GM23338 (cell line): Measurements from ENCODE around the gene FAM181B. TPM values are rescaled to one million over a fixed set of nuclear protein-coding genes. Genes with fewer than 3 reads are reported as not detected.
A peak's percentile ranks its signal among the peaks of the same experiment; 100 is the strongest.

Source experiments
- ATAC-seq: fragments of 200-7000 bp; cut with Tn5 transposase; 3 replicates; pipeline ENCODE4 v1.9.1; 2020
- DNase-seq: peaks from one replicate; pipeline ENCODE4 v3.0.0-alpha.2; 2015; ENCODE audit warnings: low spot score
- H2AFZ ChIP-seq: fragments of 200-600 bp; sonication (generic); 2 replicates; pipeline ENCODE4 v1.8.0; 2016; ENCODE audit warnings: antibody characterized with exemption, mild to moderate bottlenecking, moderate library complexity
- H3F3A ChIP-seq: fragments of 200-600 bp; sonication (generic); replicated peaks from 2 replicates; pipeline ENCODE4 v1.8.0; 2017; ENCODE audit warnings: antibody characterized with exemption, mixed run types, low read depth
- H3K27ac ChIP-seq: fragments of 200-600 bp; sonication (generic); 2 replicates; pipeline ENCODE4 v1.6.1; 2016; ENCODE audit warnings: low read depth
- H3K27me3 ChIP-seq: fragments of 200-600 bp; sonication (generic); 2 replicates; pipeline ENCODE4 v1.8.0; 2016; ENCODE audit warnings: mild to moderate bottlenecking, mixed run types, moderate library complexity; ENCODE audit not compliant: insufficient read depth
- H3K36me3 ChIP-seq: fragments of 200-600 bp; sonication (generic); 2 replicates; pipeline ENCODE4 v1.8.0; 2016; ENCODE audit warnings: mild to moderate bottlenecking; ENCODE audit not compliant: insufficient read depth
- H3K4me1 ChIP-seq: fragments of 200-600 bp; sonication (generic); 2 replicates; pipeline ENCODE4 v1.8.0; 2016; ENCODE audit warnings: mild to moderate bottlenecking, moderate library complexity; ENCODE audit not compliant: insufficient read depth
- H3K4me2 ChIP-seq: fragments of 200-600 bp; sonication (generic); 2 replicates; pipeline ENCODE4 v1.7.1; 2017; ENCODE audit warnings: mixed run types
- H3K4me3 ChIP-seq: fragments of 200-600 bp; sonication (generic); 2 replicates; pipeline ENCODE4 v1.6.1; 2016; ENCODE audit warnings: mixed run types
- H3K79me2 ChIP-seq: fragments of 200-600 bp; sonication (generic); replicated peaks from 2 replicates; pipeline ENCODE4 v1.8.0; 2017; ENCODE audit warnings: mild to moderate bottlenecking; ENCODE audit not compliant: insufficient read depth
- H3K9me2 ChIP-seq: fragments of 200-600 bp; sonication (generic); 2 replicates; pipeline ENCODE4 v1.8.0; 2017; ENCODE audit not compliant: insufficient read depth
- H4K20me1 ChIP-seq: fragments of 200-600 bp; sonication (generic); replicated peaks from 2 replicates; pipeline ENCODE4 v1.8.0; 2017; ENCODE audit warnings: mild to moderate bottlenecking; ENCODE audit not compliant: insufficient read depth
- H3K27ac Mint-ChIP-seq: 2 replicates; pipeline ENCODE4 v1.8.0; 2020; ENCODE audit warnings: inconsistent platforms, mild to moderate bottlenecking, moderate library complexity, mixed read lengths
- H3K27me3 Mint-ChIP-seq: 3 replicates; pipeline ENCODE4 v1.8.0; 2022; ENCODE audit warnings: low read depth, mild to moderate bottlenecking, moderate library complexity, mixed read lengths, inconsistent platforms; ENCODE audit not compliant: insufficient read depth, poor library complexity
- H3K36me3 Mint-ChIP-seq: 3 replicates; pipeline ENCODE4 v1.8.0; 2021; ENCODE audit warnings: low read depth, mild to moderate bottlenecking, inconsistent platforms, moderate library complexity, mixed read lengths
- H3K4me1 Mint-ChIP-seq: 3 replicates; pipeline ENCODE4 v1.8.0; 2020; ENCODE audit warnings: mild to moderate bottlenecking, inconsistent platforms, mixed read lengths
- H3K4me3 Mint-ChIP-seq: 3 replicates; pipeline ENCODE4 v1.8.0; 2021; ENCODE audit warnings: moderate library complexity, mild to moderate bottlenecking, inconsistent platforms, mixed read lengths
- H3K9me3 Mint-ChIP-seq: 3 replicates; pipeline ENCODE4 v1.8.0; 2020; ENCODE audit warnings: moderate library complexity, mild to moderate bottlenecking, inconsistent platforms, mixed read lengths
- CREB1 ChIP-seq: fragments of 250-450 bp; sonication (Bioruptor Pico); IDR thresholded peaks from 2 replicates; pipeline ENCODE4 v1.5.0; 2020; ENCODE audit warnings: low read depth, mild to moderate bottlenecking, moderate library complexity
- CTCF ChIP-seq, 2 experiments: fragments of 200-600 bp in 1 of 2; sonication (generic) in 1 of 2; conservative IDR thresholded peaks; 2 replicates each; pipeline versions ENCODE4 v1.5.1 to v1.6.1; 2016 to 2017; ENCODE audit warnings: antibody characterized with exemption in 2 of 2, low read depth in 2 of 2, mild to moderate bottlenecking in 2 of 2, moderate library complexity in 1 of 2
- ETS1 ChIP-seq: IDR thresholded peaks from 2 replicates; pipeline ENCODE4 v1.6.1; 2016; ENCODE audit warnings: antibody characterized with exemption
- EZH2 ChIP-seq: fragments of 200-600 bp; sonication (generic); IDR thresholded peaks from one replicate; pipeline ENCODE4 v1.8.0; 2017; ENCODE audit warnings: antibody characterized with exemption, mild to moderate bottlenecking, low read depth; ENCODE audit not compliant: unreplicated experiment
- EZH2phosphoT487 ChIP-seq: fragments of 200-600 bp; sonication (generic); IDR thresholded peaks from one replicate; pipeline ENCODE4 v1.8.1; 2018; ENCODE audit warnings: antibody characterized with exemption; ENCODE audit not compliant: unreplicated experiment
- POLR2AphosphoS5 ChIP-seq: IDR thresholded peaks from 2 replicates; pipeline ENCODE4 v1.6.1; 2016; ENCODE audit warnings: antibody characterized with exemption, low read depth
- polyA plus RNA-seq: library from polyadenylated mRNA; unstranded; fragments of >200 nt; fragmentation: Nextera tagmentation; extraction: Ambion mirVana; gene quantifications from 2 replicates; pipeline ENCODE4 v1.2.1, GENCODE V29; 2016
- total RNA-seq: library from RNA; depleted of rRNA; stranded (reverse); fragments of >200 nt; shearing (Covaris generic); gene quantifications from 2 replicates; pipeline ENCODE4 v1.2.3, GENCODE V29; 2014

FAM181B gene
- total and polyA plus RNA-seq, 2 experiments from 2014 or later: 0.36 to 0.87 TPM

- peak; percentile 87 to 91 for TF ChIP-seq CTCF (conservative IDR thresholded peaks at IDR 0.05; ENCODE audit: low read depth in 2 of 2)
- TF ChIP-seq EZH2phosphoT487: no peak
- H3K9me3 Mint-ChIP-seq: no peaks in the 10 kb centered on the region
- Histone ChIP-seq H2AFZ (peak overlapping the region; percentile 87), H3F3A (no peaks in the 10 kb centered on the region), H3K4me1 (no peaks in the 10 kb centered on the region), H3K9me2 (no peaks in the 10 kb centered on the region), H3K79me2 (no peaks in the 10 kb centered on the region), H3K4me3 (no peak overlapping the region), H3K4me2 (no peak overlapping the region), H3K36me3 (no peaks in the 10 kb centered on the region), H3K27ac (no peak overlapping the region), H3K27me3 (no peaks in the 10 kb centered on the region), H4K20me1 (no peaks in the 10 kb centered on the region)
- peak; percentile 77 for ATAC-seq
- H3K4me1 Mint-ChIP-seq: peaks cover 2% of the 10 kb centered on the region
- peak; percentile 85 for DNase-seq
- H3K27ac Mint-ChIP-seq: no peak overlapping the region; the same call in 1 of the 2 replicates
- no peaks in the 10 kb centered on the region for H3K36me3 Mint-ChIP-seq
- no peaks in the 10 kb centered on the region for H3K27me3 Mint-ChIP-seq
- H3K4me3 Mint-ChIP-seq: no peak overlapping the region
Observed at GRCh38 chr11:82718307-82718706, 15.4 kb downstream of the FAM181B start.

GRCh38 chr11:82714346-82715174 lies 19.1 kb downstream of the FAM181B start:
- Histone ChIP-seq H3K4me1 (no peaks in the 10 kb centered on the region), H3K4me3 (no peak overlapping the region), H3K79me2 (no peaks in the 10 kb centered on the region), H4K20me1 (no peaks in the 10 kb centered on the region), H2AFZ (no peak overlapping the region; the same call in 1 of the 2 replicates), H3K9me2 (no peaks in the 10 kb centered on the region), H3K27ac (no peak overlapping the region), H3K4me2 (no peak overlapping the region), H3F3A (no peaks in the 10 kb centered on the region), H3K36me3 (no peaks in the 10 kb centered on the region), H3K27me3 (no peaks in the 10 kb centered on the region)
- Mint-ChIP-seq H3K36me3 (no peaks in the 10 kb centered on the region), H3K27ac (no peak overlapping the region), H3K4me3 (no peak overlapping the region), H3K4me1 (peaks cover 2% of the 10 kb centered on the region), H3K27me3 (no peaks in the 10 kb centered on the region), H3K9me3 (no peaks in the 10 kb centered on the region)
- TF ChIP-seq CTCF (conservative IDR thresholded peaks at IDR 0.05; ENCODE audit: low read depth in 2 of 2) (no peak), EZH2 (no peak), CREB1 (no peak), ETS1 (no peak), POLR2AphosphoS5 (no peak)
- DNase-seq (no peak), ATAC-seq (peak; percentile 23; the same call in 1 of the 3 replicates)
